HG02610 (cell line): ENCODE data around the gene COL16A1.

Experiments
- ATAC-seq: cut with Tn5 transposase; IDR thresholded peaks from one replicate; pipeline ENCODE4 v1.9.1; 2021; ENCODE audit warnings: mild to moderate bottlenecking, moderate library complexity; ENCODE audit not compliant: unreplicated experiment

The COL16A1 gene

GRCh38 chr1:31689379-31689778, 14.4 kb downstream of the COL16A1 start:
- no peak for ATAC-seq

GRCh38 chr1:31688233-31688918, 15.4 kb downstream of the COL16A1 start:
- ATAC-seq = no peak

- ATAC-seq = no peak
These were observed 16.2 kb downstream of the COL16A1 start for GRCh38 chr1:31687601-31688000.

DNA sequence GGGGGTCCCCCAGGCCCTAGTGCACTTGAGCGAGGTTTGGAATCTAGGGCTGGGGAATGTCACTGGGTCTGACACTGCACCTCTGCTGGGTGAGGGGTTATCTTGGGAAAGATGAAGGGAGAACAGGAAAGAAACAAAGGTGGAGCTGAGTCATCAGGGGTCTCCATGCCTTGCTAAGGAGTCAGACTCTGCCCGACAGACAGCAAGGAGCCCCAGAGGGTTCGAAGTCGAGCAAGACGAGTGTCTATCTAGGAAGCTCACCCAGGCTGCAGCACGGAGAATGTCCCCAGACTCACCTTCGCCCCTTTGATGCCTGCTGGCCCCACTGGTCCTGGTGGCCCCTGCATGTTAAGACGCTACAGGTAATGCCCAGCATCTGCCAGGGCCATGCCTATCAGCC, 18.0 kb downstream of the COL16A1 start:
- no peak for ATAC-seq

- no peak for ATAC-seq
These were observed 19.8 kb downstream of the COL16A1 start for GRCh38 chr1:31683997-31684396.

DNA sequence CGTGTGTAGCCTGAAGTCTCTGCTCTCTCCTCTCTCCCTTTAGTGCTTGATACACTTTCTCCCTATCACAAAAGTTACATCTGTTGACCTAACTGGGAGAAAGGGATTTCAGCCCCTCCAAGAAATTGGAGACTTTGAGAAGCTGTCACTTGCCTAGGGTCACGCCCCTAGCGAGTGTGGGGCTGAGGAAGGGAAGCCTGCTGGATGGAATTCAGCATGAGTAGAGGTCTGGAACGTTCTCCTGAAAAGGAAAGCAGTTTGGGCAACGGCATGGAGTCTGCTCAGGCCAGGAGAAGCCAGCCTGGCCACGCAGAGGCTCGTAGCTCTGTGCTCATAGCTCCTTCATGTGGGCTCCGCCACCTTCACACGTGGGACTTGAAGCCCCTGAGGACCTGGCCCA, 22.4 kb downstream of the COL16A1 start:
- no peak for ATAC-seq

DNA sequence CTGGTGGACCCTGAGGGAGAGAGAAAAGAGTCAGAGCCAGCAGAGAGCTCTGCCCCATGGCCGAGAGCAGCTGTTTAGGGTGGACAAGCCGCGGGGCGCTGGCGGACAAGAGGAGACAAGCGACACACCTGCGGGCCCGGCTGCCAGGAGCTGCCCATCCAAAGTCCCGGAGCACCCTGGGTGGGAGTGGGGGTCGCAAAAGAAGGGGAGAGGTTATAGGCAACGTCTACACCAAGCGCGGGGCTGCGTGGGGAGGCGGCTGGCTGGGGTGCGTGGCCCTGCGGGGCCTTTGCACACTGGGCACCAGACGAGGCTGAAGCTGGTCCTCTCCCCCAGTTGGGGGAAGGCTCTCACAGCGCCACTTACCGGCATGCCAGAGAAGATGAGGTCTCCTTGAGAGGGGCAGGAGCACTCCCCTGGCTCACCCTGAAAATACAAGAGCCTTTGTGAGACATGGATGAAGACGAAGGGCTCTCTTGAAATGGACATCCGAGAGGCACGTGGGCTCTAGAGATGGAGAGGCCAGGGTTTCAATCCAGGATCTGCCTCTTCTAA, 24.1 kb downstream of the COL16A1 start:
- no peak for ATAC-seq

GRCh38 chr1:31679091-31679490, 24.7 kb downstream of the COL16A1 start:
- ATAC-seq = no peak

GRCh38 chr1:31678681-31679080, 25.1 kb downstream of the COL16A1 start:
- no peak for ATAC-seq

DNA sequence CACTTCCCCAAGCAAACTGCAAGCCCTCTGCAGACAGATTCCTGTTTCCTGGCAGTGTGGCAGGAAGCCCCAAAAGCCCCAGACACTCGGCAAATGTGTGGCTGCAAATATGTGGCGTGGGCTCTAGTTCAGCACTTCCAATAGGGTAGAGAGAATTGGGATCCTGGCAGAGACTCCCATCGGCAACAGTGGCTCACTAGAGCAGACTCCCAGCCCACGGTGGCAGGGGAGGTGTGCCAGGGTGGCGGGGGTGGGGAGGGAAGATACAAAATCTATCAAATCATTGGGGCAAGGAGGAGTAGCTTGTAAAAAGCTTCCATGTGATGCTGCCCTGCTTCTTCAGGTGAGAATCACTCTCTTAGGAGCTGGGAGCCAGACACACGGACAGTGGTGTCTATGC, 25.9 kb downstream of the COL16A1 start:
- ATAC-seq = no peak

DNA sequence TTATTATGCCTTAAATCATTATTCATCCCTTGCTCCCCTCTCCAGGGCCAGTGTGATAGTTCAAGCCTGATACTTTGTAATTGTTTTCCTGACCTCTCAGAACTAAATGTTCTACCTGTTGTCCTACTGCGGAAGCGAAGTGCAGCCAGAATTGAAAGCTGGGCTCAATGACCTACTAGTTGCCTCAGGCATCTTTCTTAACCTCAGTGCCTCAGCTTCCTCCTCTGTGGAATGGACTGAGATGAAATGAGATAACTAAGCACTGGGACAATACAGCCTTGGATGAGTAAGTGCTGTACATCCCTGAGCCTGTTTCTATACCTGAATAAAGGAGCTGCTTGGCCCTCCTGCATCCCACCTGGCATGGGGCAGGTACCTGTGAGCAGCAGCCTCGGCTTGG, 26.4 kb downstream of the COL16A1 start:
- no peak for ATAC-seq

GRCh38 chr1:31675756-31676155, 28.1 kb downstream of the COL16A1 start:
- ATAC-seq = no peak

- ATAC-seq = no peak
These were observed 28.7 kb downstream of the COL16A1 start for GRCh38 chr1:31675161-31675560.

GRCh38 chr1:31674626-31675025, 29.2 kb downstream of the COL16A1 start:
- ATAC-seq = no peak

DNA sequence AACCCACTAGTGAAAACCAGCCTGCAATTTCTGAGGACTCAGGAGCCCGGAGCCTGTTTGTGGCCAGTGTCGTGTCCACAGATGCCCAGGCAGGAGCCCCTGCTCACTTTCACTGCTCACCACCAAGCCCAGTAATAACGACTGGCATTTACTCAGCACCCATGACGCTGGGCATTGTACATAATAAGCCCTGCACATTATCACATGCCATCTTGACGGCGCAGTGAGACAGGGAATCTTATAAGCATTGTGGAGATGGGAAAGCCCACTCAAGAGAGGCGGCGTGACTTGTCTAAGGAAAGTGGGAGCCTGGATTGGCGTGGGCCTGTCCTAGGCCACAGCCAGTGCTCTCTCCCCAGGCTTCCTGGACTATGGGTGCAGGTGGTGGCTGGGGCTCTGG, 30.4 kb downstream of the COL16A1 start:
- no peak for ATAC-seq

- no peak for ATAC-seq
These were observed 30.8 kb downstream of the COL16A1 start for GRCh38 chr1:31672986-31673385.

DNA sequence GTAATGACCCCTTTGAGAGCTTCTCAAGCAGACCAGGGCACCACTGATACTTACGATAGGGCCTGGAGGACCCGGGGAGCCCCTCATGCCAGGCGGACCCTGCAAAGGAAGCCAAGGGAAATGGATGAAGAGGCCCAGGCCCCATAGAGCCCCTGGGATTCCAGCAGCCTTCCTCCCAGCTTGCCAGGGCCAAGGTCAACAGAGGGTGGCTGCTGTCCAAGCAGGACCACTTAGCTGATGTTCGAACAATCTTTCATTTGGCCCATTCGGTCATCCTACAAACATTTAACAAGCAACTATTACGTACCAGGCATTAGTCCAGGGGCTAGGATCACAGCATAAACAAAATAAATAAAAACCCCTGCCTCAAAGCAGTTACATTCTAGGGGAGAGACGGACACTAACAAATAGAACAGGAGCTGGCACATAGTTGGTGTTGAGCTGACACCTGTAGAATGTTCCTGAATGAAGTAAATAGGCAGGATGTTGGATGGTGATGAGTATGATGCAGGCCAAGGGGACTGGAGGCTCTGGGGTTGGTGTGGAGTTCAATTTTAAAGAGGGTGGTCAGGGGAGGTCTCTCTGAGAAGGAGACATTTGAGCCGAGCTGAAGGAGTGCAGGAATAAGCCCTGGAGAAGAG, 32.1 kb downstream of the COL16A1 start:
- ATAC-seq = no peak

DNA sequence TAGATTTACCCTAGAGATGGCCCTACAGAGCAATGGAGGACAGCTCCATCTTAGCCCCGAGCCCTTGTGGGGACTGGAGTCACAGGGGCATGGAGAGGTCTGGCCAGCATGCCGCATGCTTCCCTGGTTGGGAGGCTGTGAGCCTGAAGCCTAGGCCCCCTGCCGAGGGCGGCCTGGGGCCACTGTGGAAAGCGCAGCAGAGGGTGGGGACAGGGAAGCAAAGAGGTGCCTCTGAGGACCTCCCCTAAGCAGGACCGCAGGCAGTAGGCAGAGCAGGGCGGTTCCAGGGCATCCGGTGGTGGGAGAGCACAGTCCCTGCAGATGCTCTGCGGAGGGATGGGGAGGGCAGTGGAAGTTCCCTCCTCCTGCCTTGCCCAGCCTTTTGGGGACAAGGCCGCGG, 32.7 kb downstream of the COL16A1 start:
- no peak for ATAC-seq

GRCh38 chr1:31670593-31670964, 33.2 kb downstream of the COL16A1 start:
- ATAC-seq = no peak

GRCh38 chr1:31669786-31670592, 33.8 kb downstream of the COL16A1 start:
- ATAC-seq = no peak

DNA sequence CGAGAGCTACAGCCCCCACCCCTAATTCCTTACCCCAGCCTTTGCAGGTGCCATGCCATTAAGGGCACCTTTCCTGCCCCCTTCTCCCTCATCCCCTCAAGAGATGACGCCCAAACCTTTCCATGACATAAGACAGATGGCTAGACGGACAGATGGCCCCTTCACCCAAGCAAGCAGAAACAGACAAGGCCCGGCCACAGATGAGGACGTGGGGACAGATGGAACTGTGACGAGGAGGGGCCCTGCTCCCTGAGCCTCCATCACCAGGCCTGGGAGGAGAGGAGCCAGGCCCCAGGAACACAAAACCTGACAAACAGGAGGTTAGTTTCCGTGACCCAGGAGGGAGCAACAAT, 34.4 kb downstream of the COL16A1 start:
- ATAC-seq = no peak
